Measurements from ENCODE around the gene PHIP. TPM values are rescaled to one million over a fixed set of nuclear protein-coding genes. Genes with fewer than 3 reads are reported as not detected.
"Not testable (repeated sequence)": the region's sequence is repeated elsewhere in the genome, so short reads cannot be mapped to it uniquely, and the experiment has no call there.

The PHIP gene
- total and polyA plus RNA-seq, 12 donors, result 3.1 to 17.9 (median 16.1) TPM

DNA sequence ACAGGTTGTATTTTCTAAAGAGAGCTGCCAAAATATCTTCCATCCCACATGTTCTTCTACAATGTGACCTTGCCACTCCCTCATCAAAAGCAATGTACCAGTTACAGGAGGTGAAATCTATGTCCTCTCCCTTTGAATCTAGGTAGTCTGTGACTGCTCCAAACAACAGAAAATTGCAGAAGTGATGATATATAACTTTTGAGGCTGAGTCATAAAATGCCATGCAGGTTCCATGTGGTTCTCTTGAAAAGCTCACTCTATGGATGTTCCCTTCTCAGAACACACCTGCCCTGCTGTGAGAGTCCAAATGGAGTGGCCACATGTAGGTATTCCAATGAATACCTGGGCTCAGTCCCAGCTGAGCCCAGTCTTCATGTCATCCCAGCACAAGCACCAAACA lies 16.9 kb upstream of the PHIP start:
- intact Hi-C loops (cut with DNase I), result no loop called here
- no peak overlapping the region for H3K27ac ChIP-seq
- TF ChIP-seq, protein P1, sequence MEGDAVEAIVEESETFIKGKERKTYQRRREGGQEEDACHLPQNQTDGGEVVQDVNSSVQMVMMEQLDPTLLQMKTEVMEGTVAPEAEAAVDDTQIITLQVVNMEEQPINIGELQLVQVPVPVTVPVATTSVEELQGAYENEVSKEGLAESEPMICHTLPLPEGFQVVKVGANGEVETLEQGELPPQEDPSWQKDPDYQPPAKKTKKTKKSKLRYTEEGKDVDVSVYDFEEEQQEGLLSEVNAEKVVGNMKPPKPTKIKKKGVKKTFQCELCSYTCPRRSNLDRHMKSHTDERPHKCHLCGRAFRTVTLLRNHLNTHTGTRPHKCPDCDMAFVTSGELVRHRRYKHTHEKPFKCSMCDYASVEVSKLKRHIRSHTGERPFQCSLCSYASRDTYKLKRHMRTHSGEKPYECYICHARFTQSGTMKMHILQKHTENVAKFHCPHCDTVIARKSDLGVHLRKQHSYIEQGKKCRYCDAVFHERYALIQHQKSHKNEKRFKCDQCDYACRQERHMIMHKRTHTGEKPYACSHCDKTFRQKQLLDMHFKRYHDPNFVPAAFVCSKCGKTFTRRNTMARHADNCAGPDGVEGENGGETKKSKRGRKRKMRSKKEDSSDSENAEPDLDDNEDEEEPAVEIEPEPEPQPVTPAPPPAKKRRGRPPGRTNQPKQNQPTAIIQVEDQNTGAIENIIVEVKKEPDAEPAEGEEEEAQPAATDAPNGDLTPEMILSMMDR (IDR thresholded peaks at IDR 0.05), result no peak
- no peaks in the 10 kb centered on the region for H3K36me3 ChIP-seq
- H3K27me3 ChIP-seq, result no peaks in the 10 kb centered on the region
- DNase-seq (no peak), ATAC-seq (no peak)
- H3K4me1 ChIP-seq, result no peaks in the 10 kb centered on the region
- H3K4me3 ChIP-seq, result no peak overlapping the region
- H3K9me3 ChIP-seq, result no peaks in the 10 kb centered on the region

DNA sequence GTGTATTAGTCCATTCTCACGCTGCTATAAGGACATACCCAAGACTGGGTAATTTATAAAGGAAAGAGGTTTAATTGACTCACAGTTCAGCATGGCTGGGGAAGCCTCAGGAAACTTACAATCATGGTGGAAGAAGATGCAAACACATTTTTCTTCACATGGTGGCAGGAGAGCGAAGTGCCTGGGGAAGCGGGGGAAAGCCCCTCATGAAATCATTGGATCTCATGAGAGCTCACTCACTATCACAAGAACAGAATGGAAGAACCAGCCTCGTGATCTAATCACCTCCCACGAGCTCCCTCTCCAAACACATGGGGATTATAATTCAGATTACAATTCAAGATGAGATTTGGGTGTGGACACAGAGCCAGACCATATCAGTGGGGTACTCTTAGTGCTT lies 13.7 kb upstream of the PHIP start:
- 68 to 69% methylated on average over 5 of the region's 5 CpGs for WGBS, 2 donors

DNA sequence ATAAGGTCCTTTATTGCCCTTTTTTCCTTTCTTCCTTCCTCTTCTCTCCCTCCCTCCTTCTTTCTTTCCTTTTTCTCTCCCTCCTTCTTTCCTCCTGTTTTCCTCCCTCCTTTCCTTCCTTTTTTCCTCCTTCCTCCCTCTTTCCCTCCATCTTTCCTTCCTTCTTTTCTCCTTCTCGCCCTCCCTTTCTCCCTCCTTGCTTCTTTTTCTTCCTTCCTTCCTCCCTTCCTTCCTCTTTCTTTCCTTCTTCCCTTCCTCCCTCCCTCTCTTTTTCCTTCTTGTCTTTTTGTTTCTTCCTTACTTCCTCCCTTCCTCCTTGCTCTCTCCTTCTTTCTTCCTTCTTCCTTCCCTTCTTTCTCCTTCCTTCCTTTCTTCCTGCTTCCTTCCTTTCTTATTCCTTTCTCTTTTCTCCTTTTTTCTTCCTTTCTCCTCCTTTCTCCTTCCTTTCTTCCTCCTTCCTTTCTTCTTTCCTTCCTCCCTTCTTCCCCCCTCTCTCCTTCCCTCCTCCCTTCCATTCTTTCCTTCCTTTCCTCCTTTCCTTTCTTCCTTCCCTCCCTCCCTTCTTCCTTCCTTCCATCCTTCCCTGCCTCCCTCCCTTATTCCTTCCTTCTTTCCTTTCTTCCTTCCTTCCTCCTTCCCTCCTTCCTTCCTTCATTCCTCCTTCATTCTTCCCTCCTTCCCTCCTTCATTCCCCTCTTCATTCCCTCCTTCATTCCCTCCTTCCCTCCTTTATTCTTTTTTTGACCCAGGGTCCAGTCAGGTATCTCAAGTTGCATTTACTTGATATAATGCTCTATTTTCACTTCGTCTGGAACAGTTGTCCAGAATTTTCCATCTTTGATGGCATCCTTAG lies 11.7 kb upstream of the PHIP start:
- 81 to 86% methylated on average over 2 of the region's 2 CpGs for WGBS, 2 donors

More for the DNA sequence above, 13.7 kb upstream of the PHIP start:
- DNase-seq; intact Hi-C loops (cut with DNase I); ATAC-seq; H3K4me1 ChIP-seq; H3K4me3 ChIP-seq; H3K27ac ChIP-seq; H3K27me3 ChIP-seq; H3K9me3 ChIP-seq; H3K36me3 ChIP-seq: not testable (repeated sequence)

DNA sequence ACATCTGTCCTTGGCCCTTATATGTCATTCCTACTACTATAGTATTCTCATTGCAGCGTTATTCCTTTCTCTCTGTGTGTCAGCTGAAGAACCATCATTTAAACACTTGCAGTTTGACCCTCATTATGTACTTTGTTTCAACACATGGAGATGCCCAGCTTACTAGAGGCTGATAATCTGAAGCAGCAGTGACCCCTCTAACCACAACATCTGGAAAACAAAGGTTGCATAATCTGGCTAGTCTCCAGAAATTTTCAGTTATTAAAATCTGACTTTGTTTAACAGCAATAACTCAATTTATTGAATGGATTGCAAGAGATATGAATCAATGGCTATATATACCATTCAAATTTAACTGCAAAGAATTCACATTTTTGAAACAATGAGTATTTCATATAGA lies 6.6 kb upstream of the PHIP start:
- 76 to 86% methylated on average over 1 of the region's 1 CpG for WGBS, 2 donors
- no peak overlapping the region for H3K4me3 ChIP-seq
- H3K4me1 ChIP-seq, result peaks cover 0 to 18% (median 5%) of the 10 kb centered on the region in 9 donors
- H3K27ac ChIP-seq, result no peak overlapping the region
- H3K9me3 ChIP-seq, result no peaks in the 10 kb centered on the region
- H3K27me3 ChIP-seq, result no peaks in the 10 kb centered on the region
- H3K36me3 ChIP-seq, result no peaks in the 10 kb centered on the region
- intact Hi-C loops (cut with DNase I), result no loop called here
- ATAC-seq (no peak), DNase-seq (no peak)
- TF ChIP-seq, protein P1 (IDR thresholded peaks at IDR 0.05), result no peak

More for the DNA sequence above, 11.7 kb upstream of the PHIP start:
- no peak for DNase-seq
- intact Hi-C loops (cut with DNase I), result no loop called here
- Histone ChIP-seq H3K4me3 (no peak overlapping the region), H3K9me3 (no peaks in the 10 kb centered on the region), H3K4me1 (no peaks in the 10 kb centered on the region), H3K27me3 (no peaks in the 10 kb centered on the region), H3K36me3 (no peaks in the 10 kb centered on the region), H3K27ac (no peak overlapping the region)
- TF ChIP-seq, protein P1 (IDR thresholded peaks at IDR 0.05), result no peak
- no peak for ATAC-seq

DNA sequence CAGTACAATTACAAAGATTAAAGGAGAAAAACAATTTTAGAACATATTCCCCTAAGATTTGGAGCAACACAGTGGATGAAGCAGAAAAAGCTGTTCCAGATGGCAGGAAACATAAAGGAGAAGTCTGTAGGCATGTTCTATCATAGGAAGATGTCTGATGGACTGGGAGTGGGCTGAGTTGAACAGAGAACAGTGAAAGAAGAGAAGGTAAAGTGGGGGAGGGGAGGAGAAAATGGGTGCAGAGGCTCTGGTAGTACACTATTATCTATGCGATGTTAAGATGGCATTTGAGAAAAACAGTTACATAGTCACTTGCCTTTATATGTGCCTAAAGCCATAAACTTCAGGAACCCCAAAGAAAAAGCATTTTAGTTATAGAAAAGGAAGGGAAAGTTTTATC lies 4.2 kb upstream of the PHIP start:
- intact Hi-C loops (cut with DNase I), result no loop called here
- TF ChIP-seq, protein P1 (IDR thresholded peaks at IDR 0.05), result no peak
- H3K4me3 ChIP-seq, result no peak overlapping the region
- no peak for ATAC-seq
- H3K36me3 ChIP-seq, result no peaks in the 10 kb centered on the region
- peaks cover 0 to 24% (median 10%) of the 10 kb centered on the region in 9 donors for H3K4me1 ChIP-seq
- 70 to 81% methylated on average over 1 of the region's 1 CpG for WGBS, 2 donors
- H3K27ac ChIP-seq, result no peak overlapping the region
- DNase-seq, result no peak
- no peaks in the 10 kb centered on the region for H3K27me3 ChIP-seq
- no peaks in the 10 kb centered on the region for H3K9me3 ChIP-seq
